Body of pancreas (tissue), 4 donors: Measurements from ENCODE around the gene ABCB10. TPM values are rescaled to one million over a fixed set of nuclear protein-coding genes. Genes with fewer than 3 reads are reported as not detected.

ENCODE experiments used
- ATAC-seq: fragments of 150-250 bp; one replicate; pipeline ENCODE4 v1.9.1; 2016
- DNase-seq, 4 donors: peaks; one replicate each; pipeline ENCODE4 v3.0.0-alpha.2; 2019
- H3K27ac ChIP-seq, 4 donors: fragments of 200-600 bp; sonication (generic); 1 replicate in 3 of 4; 2 replicates in 1 of 4; pipeline versions ENCODE4 v1.5.1 to v1.6.1; 2016 to 2019; ENCODE audit warnings: mild to moderate bottlenecking in 1 of 4, mixed read lengths in 1 of 4, moderate library complexity in 1 of 4
- H3K27me3 ChIP-seq, 2 donors: fragments of 200-600 bp; sonication (generic); one replicate each; pipeline ENCODE4 v1.6.0; 2016; ENCODE audit warnings: mild to moderate bottlenecking in 1 of 2
- H3K36me3 ChIP-seq, 2 donors: fragments of 200-600 bp; sonication (generic); replicated peaks in 1 of 2; 2 replicates each; pipeline ENCODE4 v1.5.1; 2016; ENCODE audit warnings: low read depth in 2 of 2; ENCODE audit not compliant: insufficient read depth in 1 of 2
- H3K4me1 ChIP-seq: fragments of 200-600 bp; sonication (generic); one replicate; pipeline ENCODE4 v1.6.0; 2016
- H3K4me3 ChIP-seq, 2 donors: fragments of 200-600 bp; sonication (generic); 1 replicate in 1 of 2; 2 replicates in 1 of 2; pipeline ENCODE4 v1.5.1; 2016 to 2019
- H3K9me3 ChIP-seq, 3 donors: fragments of 200-600 bp; sonication (generic); 1 replicate in 2 of 3; 2 replicates in 1 of 3; pipeline ENCODE4 v1.5.1; 2016
- CTCF ChIP-seq, 7 experiments: fragments of 450-650 bp in 4 of 7; fragments of 200-600 bp in 3 of 7; sonication (generic) in 3 of 7; IDR thresholded peaks; one replicate each; pipeline ENCODE4 v1.5.1; 2016 to 2019; ENCODE audit warnings: antibody characterized with exemption in 7 of 7
- POLR2A ChIP-seq, 3 donors: fragments of 450-650 bp; IDR thresholded peaks; one replicate each; pipeline ENCODE4 v1.6.1; 2016; ENCODE audit warnings: antibody characterized with exemption in 3 of 3, mild to moderate bottlenecking in 2 of 3
- WGBS, 2 donors: methylation state at CpG; one replicate each; pipeline ENCODE4 v1.1.5; 2017; 5-methylcytosine and 5-hydroxymethylcytosine counted together
- intact Hi-C: fragments of 100-400 bp; cut with DNase I; formaldehyde crosslinking; loops from one replicate; pipeline ENCODE4 v1.15.1; 2023
- total RNA-seq, 2 donors: library from RNA; depleted of rRNA; stranded (reverse); fragments of >200 nt; gene quantifications; one replicate each; pipeline ENCODE4 v1.1.0, GENCODE V29; 2016

Gene ABCB10
- total RNA-seq, 2 donors from 2014 or later, result 7.8 to 15.2 TPM

DNA sequence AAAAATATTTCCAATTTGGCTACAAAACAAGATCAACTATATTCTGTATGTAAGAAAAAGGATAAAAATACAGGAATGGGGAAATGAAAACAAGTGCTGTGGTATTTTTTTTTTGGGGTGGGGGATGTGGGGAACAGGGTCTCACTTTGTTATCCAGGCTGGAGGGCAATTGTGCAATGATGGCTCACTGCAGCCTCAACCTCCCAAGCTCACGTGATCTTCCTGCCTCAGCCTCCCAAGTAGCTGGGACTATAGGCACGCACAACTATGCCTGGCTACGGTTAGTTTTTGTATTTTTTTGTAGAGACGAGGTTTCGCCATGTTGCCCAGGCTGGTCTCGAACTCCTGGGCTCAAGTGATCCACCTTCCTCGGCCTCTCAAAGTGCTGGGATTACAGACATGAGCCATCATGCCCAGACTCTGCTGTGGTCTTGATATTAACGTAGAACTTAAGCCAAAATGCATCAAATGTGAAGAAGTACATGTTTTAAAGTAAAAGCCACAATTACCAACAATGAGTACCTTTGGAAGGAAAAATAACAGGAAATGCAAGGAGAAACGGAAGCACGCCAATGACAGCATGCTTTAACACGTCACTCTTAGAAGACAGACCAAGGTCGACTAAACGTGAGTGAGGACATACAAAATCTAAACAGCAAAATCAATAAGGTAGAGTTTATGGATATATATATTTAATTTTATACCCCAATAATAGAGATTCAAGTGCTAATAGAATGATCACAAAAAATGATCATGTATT is 8.8 kb upstream of the ABCB10 start:
- TF ChIP-seq CTCF (IDR thresholded peaks at IDR 0.05) (no peak), POLR2A (IDR thresholded peaks at IDR 0.05) (no peak)
- intact Hi-C loops, result loop anchor here (10.0 kb wide), 1 partner anchor 58 kb away; the partner anchor contains the start of genes TAF5L and URB2
- H3K4me1 ChIP-seq, result peaks cover 16% of the 10 kb centered on the region
- no peak for ATAC-seq
- WGBS, 2 donors, result 58 to 70% methylated on average over 13 of the region's 13 CpGs
- no peak overlapping the region for H3K27ac ChIP-seq
- H3K4me3 ChIP-seq, result no peak overlapping the region
- DNase-seq, result peak in 1 of 4 donors; percentile 28
- no peaks in the 10 kb centered on the region for H3K9me3 ChIP-seq
- H3K27me3 ChIP-seq, result no peaks in the 10 kb centered on the region
- H3K36me3 ChIP-seq, result no peaks in the 10 kb centered on the region

GRCh38 chr1:229563701-229564100 is 5.2 kb upstream of the ABCB10 start:
- 26 to 32% methylated on average over 5 of the region's 5 CpGs for WGBS, 2 donors
- ATAC-seq (peak; percentile 17), DNase-seq (peak; percentile 33 to 69 (median 52))
- no peaks in the 10 kb centered on the region for H3K9me3 ChIP-seq
- TF ChIP-seq CTCF (IDR thresholded peaks at IDR 0.05) (no peak), POLR2A (IDR thresholded peaks at IDR 0.05) (peak in 1 of 3 donors; percentile 13)
- H3K27me3 ChIP-seq, result no peaks in the 10 kb centered on the region
- H3K36me3 ChIP-seq, result no peaks in the 10 kb centered on the region
- intact Hi-C loops, result loop anchor here (10.0 kb wide), 1 partner anchor 61 kb away; the partner anchor contains the start of genes TAF5L and URB2
- no peak overlapping the region for H3K4me3 ChIP-seq
- peak overlapping the region in 1 of 4 donors; percentile 11 for H3K27ac ChIP-seq
- peaks cover 12% of the 10 kb centered on the region for H3K4me1 ChIP-seq

- no peaks in the 10 kb centered on the region for H3K27me3 ChIP-seq
- H3K27ac ChIP-seq, result peak overlapping the region in 1 of 4 donors; percentile 11
Measured at GRCh38 chr1:229563241-229563640, 4.7 kb upstream of the ABCB10 start.

GRCh38 chr1:229562686-229563085 is 4.2 kb upstream of the ABCB10 start:
- ATAC-seq (no peak), DNase-seq (no peak)
- H3K27ac ChIP-seq, result no peak overlapping the region
- intact Hi-C loops, result loop anchor here (10.0 kb wide), 1 partner anchor 62 kb away; the partner anchor contains the start of genes TAF5L and URB2
- peaks cover 12% of the 10 kb centered on the region for H3K4me1 ChIP-seq
- H3K36me3 ChIP-seq, result no peaks in the 10 kb centered on the region
- TF ChIP-seq CTCF (IDR thresholded peaks at IDR 0.05) (no peak), POLR2A (IDR thresholded peaks at IDR 0.05) (no peak)
- H3K27me3 ChIP-seq, result no peaks in the 10 kb centered on the region
- 90 to 95% methylated on average over 3 of the region's 3 CpGs for WGBS, 2 donors
- H3K9me3 ChIP-seq, result no peaks in the 10 kb centered on the region
- no peak overlapping the region for H3K4me3 ChIP-seq

More at GRCh38 chr1:229563241-229563640, 4.7 kb upstream of the ABCB10 start:
- Histone ChIP-seq H3K4me1 (peaks cover 12% of the 10 kb centered on the region), H3K36me3 (no peaks in the 10 kb centered on the region), H3K9me3 (no peaks in the 10 kb centered on the region), H3K4me3 (no peak overlapping the region)
- ATAC-seq, result no peak
- TF ChIP-seq CTCF (IDR thresholded peaks at IDR 0.05) (no peak), POLR2A (IDR thresholded peaks at IDR 0.05) (no peak)
- WGBS, 2 donors, result 32 to 36% methylated on average over 6 to 7 of the region's 7 CpGs
- DNase-seq, result no peak
- intact Hi-C loops, result loop anchor here (10.0 kb wide), 1 partner anchor 62 kb away; the partner anchor contains the start of genes TAF5L and URB2
